ENCODE data around the gene KCND3. TPM values are rescaled to one million over a fixed set of nuclear protein-coding genes. Genes with fewer than 3 reads are reported as not detected.

The KCND3 gene
- total and polyA plus RNA-seq, 2 of the 4 experiments (the other 2 are of a cell fraction), result under 0.01 to 0.03 TPM

GRCh38 chr1:111777301-111777700 lies 212.2 kb downstream of the KCND3 start:
- no peaks in the 10 kb centered on the region for H4K20me1 ChIP-seq (ENCODE audit: insufficient read depth, low read length)
- H2BK15ac ChIP-seq (ENCODE audit: low read depth, low read length), result peak overlapping the region; percentile 75; the same call in 2 of the 3 replicates
- peaks cover 5% of the 10 kb centered on the region for H3K27me3 ChIP-seq (ENCODE audit: control insufficient read depth, insufficient read depth, low read length)
- no peak overlapping the region for H3K9ac ChIP-seq (ENCODE audit: low read depth, low read length)
- DNase-seq (no peak), ATAC-seq (ENCODE audit: low read depth) (no peak)
- peaks cover 23% of the 10 kb centered on the region for H3K4me1 ChIP-seq (ENCODE audit: control insufficient read depth, insufficient read depth, low read length)
- H2BK20ac ChIP-seq (ENCODE audit: low read depth, low read length), result peak overlapping the region; percentile 96
- no peak overlapping the region for H3K4me3 ChIP-seq (ENCODE audit: insufficient read depth, low read depth, low read length)
- H3K79me1 ChIP-seq (ENCODE audit: low read depth in 1 of 2, low read length in 2 of 2), result no peaks in the 10 kb centered on the region; a peak in 1 of 4 replicates
- H3K23ac ChIP-seq (ENCODE audit: low read depth, low read length), result peak overlapping the region; percentile 71; the same call in 1 of the 2 replicates
- H4K8ac ChIP-seq (ENCODE audit: low read depth in 2 of 2, low read length in 2 of 2), result peak overlapping the region in 1 of 2 experiments; percentile 39; a peak in 1 of 4 replicates
- in situ Hi-C loops (cut with MboI; ENCODE audit: low sequenced_read_pairs) (no loop called here), intact Hi-C loops (cut with micrococcal nuclease) (loop anchor here (5.0 kb wide), 4 partner anchors 100 to 585 kb away; no protein-coding TSS in a partner anchor), dilution Hi-C loops (cut with HindIII; ENCODE audit: low sequenced_read_pairs, unreplicated experiment) (no loop called here)
- WGBS, 2 experiments (ENCODE audit: extremely low coverage in 2 of 2, insufficient read length in 1 of 2), result no CpG with 5 or more reads among the region's 1 CpG
- H3K36me3 ChIP-seq (ENCODE audit: control insufficient read depth, insufficient read depth, low read length), result no peaks in the 10 kb centered on the region
- no peak overlapping the region for H2BK5ac ChIP-seq (ENCODE audit: low read depth, low read length, poor library complexity, severe bottlenecking)
- no TSS peak for BruUV-seq (replicated peaks)
- H2BK120ac ChIP-seq (ENCODE audit: low read depth, low read length), result peak overlapping the region; percentile 73
- H3K9me1 ChIP-seq (ENCODE audit: insufficient read depth, low read length), result peaks cover 7% of the 10 kb centered on the region
- H3K14ac ChIP-seq (replicated peaks; ENCODE audit: low read depth, low read length), result peak overlapping the region; percentile 35; the same call in 1 of the 2 replicates
- H4K5ac ChIP-seq (ENCODE audit: low read depth, low read length), result no peak overlapping the region
- CTCF ChIA-PET, result interaction anchor here (1.0 kb wide), 1 partner anchor 10 kb away, joined by 3 read pairs; no protein-coding TSS in a partner anchor
- peak overlapping the region; percentile 84 for H2AK5ac ChIP-seq (ENCODE audit: low read depth, low read length)
- H2AFZ ChIP-seq (replicated peaks; ENCODE audit: low read length, poor library complexity), result peak overlapping the region; percentile 18
- peak overlapping the region; percentile 84 for H3K4ac ChIP-seq (ENCODE audit: low read depth, low read length)
- no peak for TF ChIP-seq RFX5 (IDR thresholded peaks at IDR 0.05; ENCODE audit: low read depth, low read length)
- TF ChIP-seq RCOR1 (IDR thresholded peaks at IDR 0.05; ENCODE audit: insufficient replicate concordance, low read length), result no peak
- H3K18ac ChIP-seq (ENCODE audit: low read depth, low read length), result no peak overlapping the region
- H3K4me2 ChIP-seq (ENCODE audit: low read depth, low read length), result no peak overlapping the region
- H4K91ac ChIP-seq (ENCODE audit: insufficient read depth, low read depth, low read length), result peak overlapping the region; percentile 91
- POLR2A ChIA-PET (ENCODE audit: unreplicated experiment), result no interaction called here
- no peaks in the 10 kb centered on the region for H3K9me3 ChIP-seq (ENCODE audit: control insufficient read depth, insufficient read depth, low read length)
- H2AK9ac ChIP-seq (replicated peaks; ENCODE audit: low read depth, low read length, poor library complexity), result peak overlapping the region; percentile 15
- H3K27ac ChIP-seq (ENCODE audit: insufficient read depth, low read length), result no peak overlapping the region
- H3K56ac ChIP-seq (ENCODE audit: extremely low read depth, insufficient read depth, low read length), result no peak overlapping the region

Data from IMR-90 (cell line).